Astrocyte (in vitro differentiated cells and primary cell): Measurements from ENCODE around the gene STPG3. TPM values are rescaled to one million over a fixed set of nuclear protein-coding genes. Genes with fewer than 3 reads are reported as not detected.

ENCODE experiments used
- DNase-seq: peaks from one replicate; pipeline ENCODE4 v3.0.0-alpha.2; 2010; ENCODE audit warnings: low read depth
- FAIRE-seq: peaks from 2 replicates; lab custom pipeline; 2011; peaks lifted over from hg19 to GRCh38; lab: Jason Lieb, UNC
- H2AFZ ChIP-seq: 2 replicates; pipeline ENCODE4 v1.6.0; 2012; ENCODE audit warnings: low read depth, low read length, inconsistent platforms
- H3K27ac ChIP-seq: 2 replicates; pipeline ENCODE4 v1.5.1; 2011; ENCODE audit warnings: low read depth, low read length, inconsistent platforms
- H3K27me3 ChIP-seq: 2 replicates; pipeline ENCODE4 v1.6.0; 2011; ENCODE audit warnings: low read length, inconsistent platforms; ENCODE audit not compliant: insufficient read depth
- H3K36me3 ChIP-seq: 2 replicates; pipeline ENCODE4 v1.5.1; 2011; ENCODE audit warnings: low read length, inconsistent platforms; ENCODE audit not compliant: insufficient read depth
- H3K4me1 ChIP-seq: 2 replicates; pipeline ENCODE4 v1.5.1; 2011; ENCODE audit warnings: low read length, inconsistent platforms; ENCODE audit not compliant: insufficient read depth
- H3K4me2 ChIP-seq: 2 replicates; pipeline ENCODE4 v1.6.0; 2012; ENCODE audit warnings: low read length, inconsistent platforms
- H3K4me3 ChIP-seq: 2 replicates; pipeline ENCODE4 v1.5.1; 2011; ENCODE audit warnings: low read depth, mild to moderate bottlenecking, low read length, inconsistent platforms; ENCODE audit not compliant: insufficient read depth
- H3K79me2 ChIP-seq: 2 replicates; pipeline ENCODE4 v1.6.0; 2012; ENCODE audit warnings: mild to moderate bottlenecking, low read length, inconsistent platforms; ENCODE audit not compliant: insufficient read depth
- H3K9ac ChIP-seq: 2 replicates; pipeline ENCODE4 v1.6.0; 2012; ENCODE audit warnings: mild to moderate bottlenecking, low read length, inconsistent platforms
- H3K9me3 ChIP-seq: 2 replicates; pipeline ENCODE4 v1.5.1; 2012; ENCODE audit warnings: low read depth, mild to moderate bottlenecking, low read length, inconsistent platforms; ENCODE audit not compliant: insufficient read depth
- H4K20me1 ChIP-seq: 2 replicates; pipeline ENCODE4 v1.6.0; 2012; ENCODE audit warnings: low read length, inconsistent platforms; ENCODE audit not compliant: insufficient read depth
- H3K27ac Mint-ChIP-seq: one replicate; pipeline ENCODE4 v1.8.0; 2021; ENCODE audit warnings: mild to moderate bottlenecking, mixed read lengths; ENCODE audit not compliant: unreplicated experiment
- H3K27me3 Mint-ChIP-seq: one replicate; pipeline ENCODE4 v1.8.0; 2021; ENCODE audit warnings: low read depth, mixed read lengths; ENCODE audit not compliant: unreplicated experiment
- H3K36me3 Mint-ChIP-seq: one replicate; pipeline ENCODE4 v1.8.0; 2021; ENCODE audit warnings: low read depth, mixed read lengths; ENCODE audit not compliant: unreplicated experiment
- H3K4me1 Mint-ChIP-seq: one replicate; pipeline ENCODE4 v1.8.0; 2021; ENCODE audit warnings: low read depth, mixed read lengths; ENCODE audit not compliant: unreplicated experiment
- H3K4me3 Mint-ChIP-seq: one replicate; pipeline ENCODE4 v1.8.0; 2021; ENCODE audit warnings: mild to moderate bottlenecking, moderate library complexity, mixed read lengths; ENCODE audit not compliant: unreplicated experiment
- H3K9me3 Mint-ChIP-seq: one replicate; pipeline ENCODE4 v1.8.0; 2021; ENCODE audit warnings: mild to moderate bottlenecking, mixed read lengths; ENCODE audit not compliant: unreplicated experiment
- EZH2 ChIP-seq: IDR thresholded peaks from 2 replicates; pipeline ENCODE4 v1.6.1; 2012; ENCODE audit warnings: mild to moderate bottlenecking, low read length, inconsistent platforms; ENCODE audit not compliant: insufficient read depth
- total RNA-seq: library from RNA; stranded (reverse); gene quantifications from 2 replicates; pipeline ENCODE4 v1.2.1, GENCODE V29; 2021
- TF ChIP-seq, protein P1 (sequence below): IDR thresholded peaks from 2 replicates; pipeline ENCODE4 v1.5.1; 2011; ENCODE audit warnings: low read depth, mild to moderate bottlenecking, inconsistent platforms, low read length, moderate library complexity; ENCODE audit not compliant: insufficient read depth

The STPG3 gene
- total RNA-seq, 1 donor from 2014 or later = not detected

GRCh38 chr9:137231372-137232039, 19.6 kb upstream of the STPG3 start:
- FAIRE-seq (no peak), DNase-seq (no peak)
- Histone ChIP-seq H3K27ac (no peak overlapping the region), H3K36me3 (no peaks in the 10 kb centered on the region), H4K20me1 (no peaks in the 10 kb centered on the region), H2AFZ (no peak overlapping the region), H3K9ac (no peak overlapping the region), H3K4me3 (no peak overlapping the region), H3K9me3 (no peaks in the 10 kb centered on the region), H3K4me1 (peaks cover 11% of the 10 kb centered on the region), H3K4me2 (no peak overlapping the region), H3K79me2 (no peaks in the 10 kb centered on the region), H3K27me3 (no peaks in the 10 kb centered on the region)
- no peaks in the 10 kb centered on the region for H3K36me3 Mint-ChIP-seq
- no peaks in the 10 kb centered on the region for H3K4me1 Mint-ChIP-seq
- H3K27ac Mint-ChIP-seq = no peak overlapping the region
- no peak for TF ChIP-seq EZH2
- TF ChIP-seq, protein P1, sequence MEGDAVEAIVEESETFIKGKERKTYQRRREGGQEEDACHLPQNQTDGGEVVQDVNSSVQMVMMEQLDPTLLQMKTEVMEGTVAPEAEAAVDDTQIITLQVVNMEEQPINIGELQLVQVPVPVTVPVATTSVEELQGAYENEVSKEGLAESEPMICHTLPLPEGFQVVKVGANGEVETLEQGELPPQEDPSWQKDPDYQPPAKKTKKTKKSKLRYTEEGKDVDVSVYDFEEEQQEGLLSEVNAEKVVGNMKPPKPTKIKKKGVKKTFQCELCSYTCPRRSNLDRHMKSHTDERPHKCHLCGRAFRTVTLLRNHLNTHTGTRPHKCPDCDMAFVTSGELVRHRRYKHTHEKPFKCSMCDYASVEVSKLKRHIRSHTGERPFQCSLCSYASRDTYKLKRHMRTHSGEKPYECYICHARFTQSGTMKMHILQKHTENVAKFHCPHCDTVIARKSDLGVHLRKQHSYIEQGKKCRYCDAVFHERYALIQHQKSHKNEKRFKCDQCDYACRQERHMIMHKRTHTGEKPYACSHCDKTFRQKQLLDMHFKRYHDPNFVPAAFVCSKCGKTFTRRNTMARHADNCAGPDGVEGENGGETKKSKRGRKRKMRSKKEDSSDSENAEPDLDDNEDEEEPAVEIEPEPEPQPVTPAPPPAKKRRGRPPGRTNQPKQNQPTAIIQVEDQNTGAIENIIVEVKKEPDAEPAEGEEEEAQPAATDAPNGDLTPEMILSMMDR = no peak
- H3K4me3 Mint-ChIP-seq = no peak overlapping the region
- no peaks in the 10 kb centered on the region for H3K9me3 Mint-ChIP-seq
- H3K27me3 Mint-ChIP-seq = no peaks in the 10 kb centered on the region

DNA sequence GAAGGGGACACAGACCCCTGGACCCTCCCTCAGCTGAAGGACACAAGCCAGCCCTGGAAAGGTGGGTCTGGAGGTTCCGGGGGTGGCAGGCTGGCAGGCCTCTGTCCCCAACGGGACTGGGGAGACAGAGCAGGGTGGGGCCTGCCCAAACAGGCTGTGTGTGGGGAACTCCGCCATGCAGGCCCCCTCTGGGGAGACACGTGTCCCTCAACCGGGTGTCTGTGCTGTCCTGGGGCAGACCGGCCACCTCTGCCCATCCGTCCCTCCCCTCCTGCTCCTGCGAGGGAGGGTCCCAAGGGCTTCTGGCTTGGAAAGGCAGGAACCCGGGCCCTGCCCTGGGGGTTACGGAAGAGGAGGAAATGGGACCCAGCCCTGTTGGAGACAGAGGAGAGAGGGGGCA, 19.0 kb upstream of the STPG3 start:
- no peaks in the 10 kb centered on the region for H3K27me3 Mint-ChIP-seq

GRCh38 chr9:137232510-137232909, 18.6 kb upstream of the STPG3 start:
- DNase-seq = no peak
- no peak for TF ChIP-seq EZH2
- TF ChIP-seq, protein P1 = no peak
- Mint-ChIP-seq H3K4me3 (no peak overlapping the region), H3K4me1 (no peaks in the 10 kb centered on the region), H3K9me3 (no peaks in the 10 kb centered on the region), H3K27me3 (no peaks in the 10 kb centered on the region), H3K36me3 (no peaks in the 10 kb centered on the region), H3K27ac (no peak overlapping the region)
- Histone ChIP-seq H3K4me1 (peaks cover 2% of the 10 kb centered on the region), H3K27me3 (no peaks in the 10 kb centered on the region), H3K36me3 (no peaks in the 10 kb centered on the region), H3K4me3 (no peak overlapping the region), H3K9me3 (no peaks in the 10 kb centered on the region), H2AFZ (no peak overlapping the region), H3K27ac (no peak overlapping the region), H3K4me2 (no peak overlapping the region), H3K9ac (no peak overlapping the region), H3K79me2 (no peaks in the 10 kb centered on the region), H4K20me1 (peaks cover 8% of the 10 kb centered on the region)
- FAIRE-seq = no peak

More for the DNA sequence above, 19.0 kb upstream of the STPG3 start:
- Mint-ChIP-seq H3K4me3 (no peak overlapping the region), H3K36me3 (no peaks in the 10 kb centered on the region), H3K9me3 (no peaks in the 10 kb centered on the region), H3K4me1 (no peaks in the 10 kb centered on the region), H3K27ac (no peak overlapping the region)
- Histone ChIP-seq H3K9ac (no peak overlapping the region), H3K4me2 (no peak overlapping the region), H3K27me3 (no peaks in the 10 kb centered on the region), H3K36me3 (no peaks in the 10 kb centered on the region), H2AFZ (no peak overlapping the region), H3K9me3 (no peaks in the 10 kb centered on the region), H3K4me1 (peaks cover 6% of the 10 kb centered on the region), H3K79me2 (no peaks in the 10 kb centered on the region), H3K27ac (no peak overlapping the region), H3K4me3 (no peak overlapping the region), H4K20me1 (peaks cover 4% of the 10 kb centered on the region)
- FAIRE-seq (no peak), DNase-seq (no peak)
- no peak for TF ChIP-seq EZH2
- TF ChIP-seq, protein P1 = no peak
